ENCODE data around the gene TXLNB.

TXLNB gene

DNA sequence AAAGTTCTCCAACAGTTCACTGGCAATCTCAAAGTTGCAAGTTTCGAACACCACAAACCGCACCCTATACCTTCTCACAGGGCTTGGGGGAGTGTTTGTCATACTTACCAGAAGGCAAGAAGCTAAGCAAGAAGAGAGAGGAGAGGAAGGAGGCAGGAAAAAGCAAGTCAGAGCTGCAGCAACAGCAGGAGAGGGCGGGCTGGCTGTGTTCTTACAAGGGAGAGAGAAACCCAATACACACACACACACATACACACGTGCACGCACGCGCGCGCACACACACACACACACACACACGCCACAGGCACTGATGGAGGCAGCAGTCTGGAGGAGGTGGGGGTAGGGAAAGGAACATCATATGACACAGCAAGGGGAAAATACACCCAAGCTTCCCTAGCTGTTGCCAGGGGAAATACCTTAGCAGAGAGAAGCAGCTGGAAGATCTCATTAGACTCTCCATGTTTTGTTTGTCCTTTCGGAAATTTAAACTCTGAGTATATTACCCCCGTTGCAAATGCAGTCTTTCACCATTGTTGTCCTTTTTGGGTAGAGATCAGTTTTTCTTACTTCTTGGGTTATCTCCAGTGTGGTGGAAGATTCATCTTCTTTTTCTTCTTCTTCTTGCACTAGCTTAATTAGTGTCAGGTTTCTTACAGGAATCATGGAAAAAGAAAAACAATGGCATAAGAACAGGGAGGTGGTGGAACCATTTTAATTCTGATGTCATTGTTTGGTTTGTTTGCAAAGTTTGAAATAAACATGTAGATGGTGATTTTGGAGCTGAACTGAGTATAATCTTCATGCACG lies at the start of gene TXLNB:
TSS of gene TXLNB (minus strand) at position 186 of the 807 bp plus-strand sequence. CDS start 3,099 bp downstream, outside the sequence.
- H3K9me3 ChIP-seq (ENCODE audit: control insufficient read depth in 1 of 2, low read length in 2 of 2) = no peaks in the 10 kb centered on the region
- peaks cover 7 to 8% of the 10 kb centered on the region in 2 donors for H3K4me1 ChIP-seq (ENCODE audit: control insufficient read depth in 1 of 2, insufficient read depth in 2 of 2, low read length in 2 of 2)
- no peaks in the 10 kb centered on the region for H3K27me3 ChIP-seq (ENCODE audit: low read depth, low read length)
- peak within 1 kb of the TSS; percentile 93 for H3K27ac ChIP-seq (ENCODE audit: low read length)
- peak within 1 kb of the TSS; percentile 43 to 46 for H3K4me3 ChIP-seq (ENCODE audit: low read depth in 1 of 2, low read length in 2 of 2)
- H3K36me3 ChIP-seq (ENCODE audit: control insufficient read depth in 1 of 2, insufficient read depth in 2 of 2, low read length in 2 of 2) = peaks cover 0 to 3% of the 10 kb centered on the region in 2 donors

DNA sequence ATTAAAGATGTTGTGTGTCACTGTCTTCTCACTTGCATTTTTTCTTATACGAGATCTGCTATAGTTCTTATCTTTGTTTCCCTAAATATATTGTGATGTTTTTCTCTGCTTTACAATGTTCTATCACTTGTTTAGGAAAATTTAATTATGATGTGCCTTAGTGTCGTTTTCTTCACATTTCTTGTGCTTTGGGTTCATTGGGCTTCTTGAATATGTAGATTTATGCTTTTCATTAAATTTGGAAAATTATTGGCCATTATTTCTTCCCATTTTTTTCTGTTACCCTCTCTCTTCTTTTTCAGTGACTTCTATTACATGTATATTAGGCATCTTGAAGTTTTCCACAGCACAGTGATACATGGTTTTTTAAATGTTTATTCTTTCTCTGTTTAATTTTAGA lies 49.3 kb upstream of the TXLNB start:
- H3K36me3 ChIP-seq (ENCODE audit: control insufficient read depth in 1 of 2, insufficient read depth in 2 of 2, low read length in 2 of 2) = no peaks in the 10 kb centered on the region
- no peak overlapping the region for H3K27ac ChIP-seq (ENCODE audit: low read length)
- no peaks in the 10 kb centered on the region for H3K9me3 ChIP-seq (ENCODE audit: control insufficient read depth in 1 of 2, low read length in 2 of 2)

DNA sequence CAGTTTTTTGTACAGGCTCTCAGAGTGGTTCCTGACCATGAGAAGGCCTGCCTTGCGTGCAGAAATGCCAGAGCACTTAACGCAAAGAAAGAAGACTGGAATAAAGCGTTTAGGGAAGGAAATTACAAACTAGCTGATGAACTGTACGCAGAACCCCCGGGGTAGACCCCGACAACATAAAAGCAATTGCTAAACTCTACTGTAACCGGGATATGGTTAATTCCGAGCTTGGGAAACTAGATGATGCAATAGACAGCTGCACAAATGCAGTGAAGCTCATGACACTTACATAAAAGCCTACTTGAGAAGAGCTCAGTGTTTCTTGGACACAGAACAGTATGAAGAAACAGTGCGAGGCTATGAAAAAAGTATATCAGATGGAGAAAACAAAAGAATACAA lies 47.0 kb upstream of the TXLNB start:
- no peaks in the 10 kb centered on the region for H3K36me3 ChIP-seq (ENCODE audit: control insufficient read depth in 1 of 2, insufficient read depth in 2 of 2, low read length in 2 of 2)
- H3K4me1 ChIP-seq (ENCODE audit: control insufficient read depth in 1 of 2, insufficient read depth in 2 of 2, low read length in 2 of 2) = peaks cover 0 to 8% of the 10 kb centered on the region in 2 donors
- no peak overlapping the region for H3K4me3 ChIP-seq (ENCODE audit: low read depth in 1 of 2, low read length in 2 of 2)
- no peaks in the 10 kb centered on the region for H3K27me3 ChIP-seq (ENCODE audit: low read depth, low read length)
- H3K9me3 ChIP-seq (ENCODE audit: control insufficient read depth in 1 of 2, low read length in 2 of 2) = no peaks in the 10 kb centered on the region
- H3K27ac ChIP-seq (ENCODE audit: low read length) = peak overlapping the region; percentile 28

More for the DNA sequence above, 49.3 kb upstream of the TXLNB start:
- Histone ChIP-seq H3K27me3 (ENCODE audit: low read depth, low read length) (no peaks in the 10 kb centered on the region), H3K4me3 (ENCODE audit: low read depth in 1 of 2, low read length in 2 of 2) (no peak overlapping the region), H3K4me1 (ENCODE audit: control insufficient read depth in 1 of 2, insufficient read depth in 2 of 2, low read length in 2 of 2) (peaks cover 0 to 8% of the 10 kb centered on the region in 2 donors)

DNA sequence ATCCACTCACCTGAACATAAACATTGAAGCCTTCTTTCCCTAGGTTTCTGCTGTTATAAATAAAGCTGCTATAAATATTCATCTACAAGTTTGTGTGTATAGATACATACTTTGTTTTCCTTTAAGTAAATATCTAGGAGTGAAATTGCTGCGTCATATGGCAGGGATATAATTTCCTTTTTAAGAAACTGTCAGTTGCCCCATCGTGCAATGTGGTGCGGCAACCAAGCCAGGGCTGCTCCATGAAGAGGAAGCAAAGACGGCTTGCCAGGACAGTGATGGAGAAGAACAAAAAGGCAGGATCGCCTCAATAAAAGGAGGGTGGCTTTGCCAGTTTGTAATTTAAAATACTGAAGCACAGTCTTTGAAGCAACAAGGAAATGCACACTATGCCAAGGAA lies 46.0 kb upstream of the TXLNB start:
- Histone ChIP-seq H3K4me3 (ENCODE audit: low read depth in 1 of 2, low read length in 2 of 2) (no peak overlapping the region), H3K9me3 (ENCODE audit: control insufficient read depth in 1 of 2, low read length in 2 of 2) (no peaks in the 10 kb centered on the region), H3K27me3 (ENCODE audit: low read depth, low read length) (no peaks in the 10 kb centered on the region), H3K27ac (ENCODE audit: low read length) (no peak overlapping the region), H3K36me3 (ENCODE audit: control insufficient read depth in 1 of 2, insufficient read depth in 2 of 2, low read length in 2 of 2) (no peaks in the 10 kb centered on the region), H3K4me1 (ENCODE audit: control insufficient read depth in 1 of 2, insufficient read depth in 2 of 2, low read length in 2 of 2) (peaks cover 0 to 8% of the 10 kb centered on the region in 2 donors)

DNA sequence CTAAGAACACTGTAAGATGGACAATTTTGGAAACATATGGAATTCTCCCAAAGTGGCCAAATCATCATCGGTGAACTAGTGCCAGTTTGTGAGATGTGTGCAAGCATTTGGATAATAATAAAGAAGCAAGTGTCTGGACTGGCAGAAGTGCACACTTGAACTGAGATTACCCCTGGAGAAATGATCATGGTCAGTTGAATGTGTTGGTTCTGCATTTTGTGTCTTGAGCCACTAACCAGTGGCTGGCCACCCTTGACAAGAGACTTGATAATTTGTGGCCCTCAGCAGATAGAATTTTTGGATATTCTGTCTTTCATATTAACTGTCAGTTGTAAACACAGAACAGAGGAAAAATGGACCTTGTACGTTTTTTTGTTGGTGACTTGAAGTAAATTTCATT lies 45.2 kb upstream of the TXLNB start:
- no peaks in the 10 kb centered on the region for H3K9me3 ChIP-seq (ENCODE audit: control insufficient read depth in 1 of 2, low read length in 2 of 2)
- H3K27ac ChIP-seq (ENCODE audit: low read length) = no peak overlapping the region
- H3K36me3 ChIP-seq (ENCODE audit: control insufficient read depth in 1 of 2, insufficient read depth in 2 of 2, low read length in 2 of 2) = no peaks in the 10 kb centered on the region
- H3K4me1 ChIP-seq (ENCODE audit: control insufficient read depth in 1 of 2, insufficient read depth in 2 of 2, low read length in 2 of 2) = peaks cover 0 to 8% of the 10 kb centered on the region in 2 donors
- H3K27me3 ChIP-seq (ENCODE audit: low read depth, low read length) = no peaks in the 10 kb centered on the region
- H3K4me3 ChIP-seq (ENCODE audit: low read depth in 1 of 2, low read length in 2 of 2) = no peak overlapping the region

DNA sequence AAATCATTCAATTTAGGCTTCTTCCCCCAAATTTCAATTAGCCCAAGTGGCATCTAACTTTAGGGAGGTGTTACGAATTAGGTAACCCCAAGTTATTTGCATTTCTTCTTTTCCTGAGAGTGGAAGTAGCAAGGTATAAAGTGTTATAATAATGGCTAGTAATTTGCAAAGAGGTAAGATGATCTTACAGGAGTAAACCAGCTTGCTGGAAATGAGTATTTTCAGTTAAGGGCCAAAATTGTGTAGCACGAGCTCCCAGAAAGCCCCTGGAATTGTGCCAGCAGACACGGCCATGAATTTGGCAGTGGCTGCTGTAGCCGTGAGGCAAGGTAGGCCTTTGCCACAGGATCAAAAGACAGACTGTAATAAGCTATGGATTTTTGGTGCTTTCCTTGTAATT lies 44.7 kb upstream of the TXLNB start:
- Histone ChIP-seq H3K27ac (ENCODE audit: low read length) (no peak overlapping the region), H3K27me3 (ENCODE audit: low read depth, low read length) (no peaks in the 10 kb centered on the region), H3K9me3 (ENCODE audit: control insufficient read depth in 1 of 2, low read length in 2 of 2) (no peaks in the 10 kb centered on the region), H3K36me3 (ENCODE audit: control insufficient read depth in 1 of 2, insufficient read depth in 2 of 2, low read length in 2 of 2) (no peaks in the 10 kb centered on the region), H3K4me3 (ENCODE audit: low read depth in 1 of 2, low read length in 2 of 2) (no peak overlapping the region), H3K4me1 (ENCODE audit: control insufficient read depth in 1 of 2, insufficient read depth in 2 of 2, low read length in 2 of 2) (peaks cover 0 to 8% of the 10 kb centered on the region in 2 donors)

DNA sequence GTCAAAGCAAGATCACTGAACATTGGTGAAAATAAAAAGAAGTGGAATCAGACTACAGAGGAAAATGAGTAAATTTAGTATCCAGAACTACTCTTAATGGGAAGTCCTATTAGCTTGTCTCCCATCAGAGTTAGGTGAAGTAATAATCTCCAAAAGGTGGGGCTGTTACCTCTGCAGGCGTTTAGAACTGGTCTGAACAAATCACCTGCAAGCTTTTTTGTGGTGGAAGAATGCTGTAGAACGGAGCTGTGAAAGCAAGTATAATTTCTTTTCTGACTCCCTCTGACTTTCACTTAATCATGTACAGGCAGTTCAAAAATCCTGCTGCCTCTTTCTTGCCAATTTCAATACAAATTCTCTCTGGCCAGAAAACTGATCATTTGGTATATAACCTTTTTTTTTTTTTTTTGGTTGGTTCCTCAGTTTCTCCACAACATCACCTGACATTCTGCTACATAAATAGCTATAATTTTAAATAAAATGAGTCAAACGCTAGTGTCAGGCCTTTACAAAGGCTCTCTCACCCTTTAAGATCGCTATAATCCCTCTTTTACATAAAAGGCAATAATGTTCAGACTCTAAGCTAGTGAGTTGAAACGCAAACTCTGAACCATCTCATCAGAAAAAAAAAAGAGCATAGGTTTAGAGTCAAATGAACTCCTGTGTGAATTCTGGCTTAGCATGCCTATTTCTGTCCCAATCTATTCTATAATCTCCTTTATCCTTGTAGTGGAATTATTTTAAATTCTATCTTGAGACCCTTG lies 43.8 kb upstream of the TXLNB start:
- Histone ChIP-seq H3K36me3 (ENCODE audit: control insufficient read depth in 1 of 2, insufficient read depth in 2 of 2, low read length in 2 of 2) (no peaks in the 10 kb centered on the region), H3K27me3 (ENCODE audit: low read depth, low read length) (no peaks in the 10 kb centered on the region), H3K9me3 (ENCODE audit: control insufficient read depth in 1 of 2, low read length in 2 of 2) (no peaks in the 10 kb centered on the region), H3K4me3 (ENCODE audit: low read depth in 1 of 2, low read length in 2 of 2) (no peak overlapping the region), H3K27ac (ENCODE audit: low read length) (no peak overlapping the region), H3K4me1 (ENCODE audit: control insufficient read depth in 1 of 2, insufficient read depth in 2 of 2, low read length in 2 of 2) (peaks cover 0 to 8% of the 10 kb centered on the region in 2 donors)

DNA sequence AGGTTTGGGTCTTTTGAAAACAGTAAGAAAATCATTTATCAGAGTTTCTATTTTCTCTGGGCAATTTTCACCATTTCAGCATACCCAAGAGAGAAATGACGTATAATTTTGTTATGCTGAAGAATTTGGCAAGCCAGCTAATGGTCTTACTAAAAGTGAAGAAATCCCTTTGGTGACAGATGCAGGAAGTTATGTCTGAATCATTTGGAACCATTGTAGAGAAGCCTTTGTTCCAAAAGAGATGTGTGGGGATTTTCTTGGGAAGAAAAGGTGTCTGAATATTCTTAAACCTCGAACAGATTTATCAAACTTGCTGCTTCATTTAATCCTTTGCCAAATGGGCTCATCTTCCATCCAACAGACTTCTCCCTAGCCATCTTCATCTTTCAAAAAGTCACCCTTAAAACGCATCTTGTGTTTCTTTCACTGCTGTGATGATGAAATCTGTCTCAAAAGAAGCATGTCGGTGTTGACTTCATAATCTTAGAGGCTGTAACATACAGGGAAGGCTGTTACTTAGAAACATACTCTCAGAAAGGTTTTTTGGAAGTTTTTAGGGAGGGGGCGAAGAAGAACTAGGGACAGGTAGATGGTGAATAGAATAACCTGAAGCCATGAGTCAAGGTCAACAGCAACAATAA lies 43.1 kb upstream of the TXLNB start:
- Histone ChIP-seq H3K36me3 (ENCODE audit: control insufficient read depth in 1 of 2, insufficient read depth in 2 of 2, low read length in 2 of 2) (no peaks in the 10 kb centered on the region), H3K4me3 (ENCODE audit: low read depth in 1 of 2, low read length in 2 of 2) (no peak overlapping the region), H3K27ac (ENCODE audit: low read length) (no peak overlapping the region), H3K27me3 (ENCODE audit: low read depth, low read length) (no peaks in the 10 kb centered on the region), H3K4me1 (ENCODE audit: control insufficient read depth in 1 of 2, insufficient read depth in 2 of 2, low read length in 2 of 2) (peaks cover 0 to 8% of the 10 kb centered on the region in 2 donors), H3K9me3 (ENCODE audit: control insufficient read depth in 1 of 2, low read length in 2 of 2) (no peaks in the 10 kb centered on the region)

DNA sequence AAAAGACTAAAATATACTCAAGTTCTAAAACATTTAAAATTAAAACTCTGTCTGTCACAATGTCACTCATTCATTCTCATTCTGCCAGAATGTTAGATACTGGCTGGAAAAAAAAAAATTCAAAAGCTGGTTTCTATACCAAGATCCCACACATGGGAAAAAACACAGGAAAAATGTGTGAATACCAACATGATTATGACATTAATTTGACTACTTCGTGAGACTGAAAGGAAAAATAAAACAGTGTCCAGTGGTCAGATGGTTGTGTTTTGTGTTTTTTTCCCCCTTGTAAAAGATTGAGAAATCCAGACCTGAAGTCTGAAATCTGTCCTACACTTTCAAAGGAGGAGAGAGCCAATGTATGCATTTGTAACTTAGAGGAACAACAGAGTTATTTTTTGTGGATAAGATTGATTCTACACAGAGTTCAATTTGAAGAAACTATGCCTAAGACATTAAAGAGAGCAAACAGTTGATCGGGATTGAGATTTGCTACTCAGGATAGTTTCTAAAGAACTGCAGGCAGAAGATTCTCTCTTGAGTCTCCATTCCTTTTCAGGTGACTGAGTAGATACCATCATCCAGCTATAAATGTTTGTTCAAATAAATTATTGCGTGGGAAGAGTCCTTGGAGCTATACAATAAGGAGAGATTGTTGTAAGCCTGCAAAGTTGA lies 39.2 kb upstream of the TXLNB start:
- no peak overlapping the region for H3K4me3 ChIP-seq (ENCODE audit: low read depth in 1 of 2, low read length in 2 of 2)

DNA sequence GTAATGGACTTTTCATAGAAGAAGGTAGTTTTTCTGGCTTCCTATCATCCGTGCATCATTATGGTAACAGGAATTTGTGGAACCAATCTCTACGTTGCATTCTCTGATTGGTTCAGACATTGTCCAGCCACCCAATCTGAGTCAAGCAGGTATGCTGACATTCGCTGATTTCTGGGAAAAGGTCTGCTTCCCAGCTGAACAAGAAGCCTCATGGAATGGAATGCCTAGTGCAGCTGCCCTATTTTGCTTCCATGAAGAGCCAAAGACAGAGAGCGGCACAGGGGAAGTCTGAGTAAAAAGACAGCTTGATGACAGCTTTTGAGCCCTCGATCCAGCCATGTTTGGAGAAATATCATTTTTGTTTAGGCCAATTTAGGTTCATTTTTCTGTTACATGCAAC lies 38.5 kb upstream of the TXLNB start:
- Histone ChIP-seq H3K4me3 (ENCODE audit: low read depth in 1 of 2, low read length in 2 of 2) (no peak overlapping the region), H3K4me1 (ENCODE audit: control insufficient read depth in 1 of 2, insufficient read depth in 2 of 2, low read length in 2 of 2) (no peaks in the 10 kb centered on the region), H3K36me3 (ENCODE audit: control insufficient read depth in 1 of 2, insufficient read depth in 2 of 2, low read length in 2 of 2) (no peaks in the 10 kb centered on the region), H3K27ac (ENCODE audit: low read length) (no peak overlapping the region), H3K9me3 (ENCODE audit: control insufficient read depth in 1 of 2, low read length in 2 of 2) (peaks cover 0 to 2% of the 10 kb centered on the region in 2 donors), H3K27me3 (ENCODE audit: low read depth, low read length) (no peaks in the 10 kb centered on the region)

More for the DNA sequence above, 39.2 kb upstream of the TXLNB start:
- Histone ChIP-seq H3K4me1 (ENCODE audit: control insufficient read depth in 1 of 2, insufficient read depth in 2 of 2, low read length in 2 of 2) (no peaks in the 10 kb centered on the region), H3K36me3 (ENCODE audit: control insufficient read depth in 1 of 2, insufficient read depth in 2 of 2, low read length in 2 of 2) (no peaks in the 10 kb centered on the region), H3K27ac (ENCODE audit: low read length) (no peak overlapping the region), H3K9me3 (ENCODE audit: control insufficient read depth in 1 of 2, low read length in 2 of 2) (peaks cover 0 to 2% of the 10 kb centered on the region in 2 donors), H3K27me3 (ENCODE audit: low read depth, low read length) (no peaks in the 10 kb centered on the region)

DNA sequence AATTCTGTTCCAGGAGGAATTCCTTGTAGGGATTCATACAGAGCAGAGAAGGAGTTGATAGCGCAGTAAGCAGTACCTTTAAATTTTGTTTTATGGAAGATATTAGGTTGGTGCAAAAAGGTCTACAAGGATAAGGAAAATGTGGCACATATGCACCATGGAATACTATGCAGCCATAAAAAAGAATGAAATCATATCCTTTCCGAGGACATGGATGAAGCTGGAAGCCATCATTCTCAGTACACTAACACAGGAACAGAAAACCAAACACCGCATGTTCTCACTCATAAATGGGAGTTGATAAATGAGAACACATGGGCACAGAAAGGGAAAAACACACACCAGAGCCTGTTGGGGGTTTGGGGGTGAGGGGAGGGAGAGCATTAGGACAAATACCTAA lies 37.4 kb upstream of the TXLNB start:
- Histone ChIP-seq H3K9me3 (ENCODE audit: control insufficient read depth in 1 of 2, low read length in 2 of 2) (peaks cover 0 to 2% of the 10 kb centered on the region in 2 donors), H3K36me3 (ENCODE audit: control insufficient read depth in 1 of 2, insufficient read depth in 2 of 2, low read length in 2 of 2) (no peaks in the 10 kb centered on the region), H3K27me3 (ENCODE audit: low read depth, low read length) (no peaks in the 10 kb centered on the region), H3K4me3 (ENCODE audit: low read depth in 1 of 2, low read length in 2 of 2) (no peak overlapping the region), H3K4me1 (ENCODE audit: control insufficient read depth in 1 of 2, insufficient read depth in 2 of 2, low read length in 2 of 2) (no peaks in the 10 kb centered on the region), H3K27ac (ENCODE audit: low read length) (no peak overlapping the region)

All from muscle layer of duodenum (tissue), 2 donors.